Measurements from ENCODE around the gene SMC4. TPM values are rescaled to one million over a fixed set of nuclear protein-coding genes. Genes with fewer than 3 reads are reported as not detected.

SMC4 gene
- total RNA-seq, 1 donor from 2014 or later: 163 TPM

DNA sequence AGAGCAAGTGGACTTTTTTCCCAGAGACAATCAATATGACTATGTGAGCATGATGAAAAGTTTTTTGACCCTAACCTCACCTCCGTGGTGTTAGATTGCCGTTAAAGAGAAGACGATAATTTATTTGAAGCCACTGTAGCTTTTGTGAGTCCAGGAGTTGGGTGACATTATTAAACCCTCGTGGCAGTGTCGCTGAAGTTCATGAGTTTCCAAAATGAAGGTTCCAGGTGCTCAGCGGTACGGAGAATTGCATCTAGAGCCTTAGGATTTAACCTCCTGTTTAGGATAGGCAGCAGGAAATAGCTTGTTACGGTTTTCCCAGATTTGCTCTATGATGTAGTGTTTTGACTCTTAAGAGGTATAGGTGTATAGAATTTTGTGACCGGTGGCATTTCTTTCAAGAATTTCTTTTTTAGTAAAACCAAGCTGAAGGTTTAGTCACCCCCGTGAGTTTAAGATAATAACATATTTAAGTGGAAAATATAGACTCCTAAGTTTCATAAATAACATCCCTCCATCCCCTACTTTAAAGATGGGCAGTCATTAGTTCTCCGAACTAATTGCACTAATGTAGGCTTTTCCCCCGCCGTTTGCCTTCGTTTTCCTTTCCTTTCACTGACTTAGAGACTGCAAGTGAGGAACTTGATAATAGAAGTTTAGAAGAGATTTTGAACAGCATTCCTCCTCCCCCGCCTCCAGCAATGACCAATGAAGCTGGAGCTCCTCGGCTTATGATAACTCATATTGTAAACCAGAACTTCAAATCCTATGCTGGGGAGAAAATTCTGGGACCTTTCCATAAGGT, 2.0 kb downstream of the SMC4 start:
- DNase-seq (ENCODE audit: low spot score): no peak
- Mint-ChIP-seq H3K4me3 (peak overlapping the region; percentile 96), H3K9me3 (no peaks in the 10 kb centered on the region), H3K27me3 (ENCODE audit: insufficient read depth) (peaks cover 6% of the 10 kb centered on the region), H3K4me1 (ENCODE audit: low read depth) (peaks cover 77% of the 10 kb centered on the region), H3K27ac (peak overlapping the region; percentile 92), H3K36me3 (ENCODE audit: low read depth) (peaks cover 31% of the 10 kb centered on the region)
- intact Hi-C loops (cut with micrococcal nuclease): no loop called here

DNA sequence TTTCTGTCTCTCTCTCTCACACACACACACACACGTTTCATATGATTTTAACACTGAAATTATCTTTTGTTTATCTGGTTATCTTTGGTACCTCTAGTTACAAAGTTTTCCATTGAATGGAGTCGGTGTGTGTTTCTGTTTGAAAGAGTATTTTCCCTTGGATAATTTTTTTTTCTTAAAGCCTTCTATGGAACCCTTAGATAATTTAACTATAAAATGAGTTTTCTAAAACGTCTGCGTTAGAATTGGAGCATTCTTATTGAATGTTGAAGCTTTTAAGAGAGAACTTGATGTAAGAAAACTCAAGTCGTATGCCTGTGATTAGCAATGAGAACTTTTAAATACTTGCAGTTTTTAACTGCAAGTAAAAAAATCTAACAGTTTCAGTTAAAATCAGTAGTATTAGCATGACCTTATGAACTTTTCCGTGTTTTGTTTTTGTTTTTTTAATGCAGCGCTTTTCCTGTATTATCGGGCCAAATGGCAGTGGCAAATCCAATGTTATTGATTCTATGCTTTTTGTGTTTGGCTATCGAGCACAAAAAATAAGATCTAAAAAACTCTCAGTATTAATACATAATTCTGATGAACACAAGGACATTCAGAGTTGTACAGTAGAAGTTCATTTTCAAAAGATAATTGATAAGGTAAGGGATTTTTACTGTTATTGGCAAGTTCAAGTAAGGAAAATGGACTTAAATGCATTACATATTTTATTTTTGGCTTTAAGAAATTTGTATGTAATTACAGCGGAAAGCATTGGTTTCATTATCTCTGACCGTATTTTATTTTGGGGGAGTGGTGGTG, 3.0 kb downstream of the SMC4 start:
- intact Hi-C loops (cut with micrococcal nuclease): no loop called here
- Mint-ChIP-seq H3K27ac (peak overlapping the region; percentile 86), H3K9me3 (no peaks in the 10 kb centered on the region), H3K27me3 (ENCODE audit: insufficient read depth) (peaks cover 6% of the 10 kb centered on the region), H3K4me3 (peak overlapping the region; percentile 96), H3K36me3 (ENCODE audit: low read depth) (peaks cover 31% of the 10 kb centered on the region), H3K4me1 (ENCODE audit: low read depth) (peaks cover 73% of the 10 kb centered on the region)
- no peak for DNase-seq (ENCODE audit: low spot score)

DNA sequence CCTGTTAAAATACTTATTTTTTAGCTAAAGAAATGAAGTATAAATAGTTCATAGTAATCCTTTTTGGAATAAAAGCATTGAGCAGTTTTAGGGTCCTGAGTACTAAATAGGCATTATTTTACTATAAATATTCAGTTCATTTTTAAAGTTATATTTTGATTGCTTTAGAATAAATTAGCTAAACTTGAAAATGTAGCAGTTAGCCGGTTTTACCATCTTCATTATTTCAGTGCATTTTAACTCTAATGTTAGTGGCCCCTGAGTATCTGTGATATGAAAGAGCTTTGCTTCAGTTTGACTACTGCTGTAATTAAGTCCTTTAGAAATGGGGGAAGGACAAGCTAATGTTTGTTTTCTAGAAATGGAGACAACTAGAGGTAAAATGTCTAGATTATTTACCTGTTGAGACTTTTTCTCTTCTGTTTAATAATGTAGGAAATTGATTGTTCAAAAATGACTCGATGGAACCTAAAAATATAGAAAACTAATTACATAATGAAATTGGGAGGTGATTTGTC, 3.6 kb downstream of the SMC4 start:
- no peak for DNase-seq (ENCODE audit: low spot score)
- peak overlapping the region; percentile 86 for H3K27ac Mint-ChIP-seq
- H3K9me3 Mint-ChIP-seq: no peaks in the 10 kb centered on the region
- peaks cover 78% of the 10 kb centered on the region for H3K4me1 Mint-ChIP-seq (ENCODE audit: low read depth)
- intact Hi-C loops (cut with micrococcal nuclease): no loop called here
- H3K27me3 Mint-ChIP-seq (ENCODE audit: insufficient read depth): peaks cover 6% of the 10 kb centered on the region
- H3K4me3 Mint-ChIP-seq: peak overlapping the region; percentile 96
- peaks cover 32% of the 10 kb centered on the region for H3K36me3 Mint-ChIP-seq (ENCODE audit: low read depth)

DNA sequence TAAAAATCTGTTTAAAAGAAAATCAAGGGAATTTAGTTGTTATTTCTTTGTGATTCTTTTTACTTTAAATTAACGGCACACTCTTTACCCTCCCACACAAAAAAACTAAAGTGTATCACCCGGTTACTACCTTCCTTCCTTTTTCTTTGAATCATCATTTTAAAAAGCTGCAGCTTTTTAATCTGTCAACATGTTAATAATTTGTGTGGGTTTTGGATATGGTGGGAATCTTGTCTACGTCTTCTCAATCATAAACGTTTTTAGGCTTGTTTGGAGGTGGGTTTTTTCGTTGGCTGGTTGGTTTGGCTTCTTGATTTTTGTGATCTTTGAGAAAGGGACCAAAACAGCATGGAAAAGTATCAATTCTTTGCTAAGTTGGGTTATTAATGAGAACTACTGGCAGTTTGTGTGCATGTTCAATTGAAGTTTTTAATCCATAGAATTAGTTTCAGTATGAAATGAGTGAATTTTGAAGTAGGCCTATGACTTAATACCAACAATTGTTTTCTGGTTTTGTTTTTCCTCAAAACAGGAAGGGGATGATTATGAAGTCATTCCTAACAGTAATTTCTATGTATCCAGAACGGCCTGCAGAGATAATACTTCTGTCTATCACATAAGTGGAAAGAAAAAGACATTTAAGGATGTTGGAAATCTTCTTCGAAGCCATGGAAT, 4.5 kb downstream of the SMC4 start:
- peaks cover 36% of the 10 kb centered on the region for H3K36me3 Mint-ChIP-seq (ENCODE audit: low read depth)
- peak overlapping the region; percentile 82 for H3K27ac Mint-ChIP-seq

DNA sequence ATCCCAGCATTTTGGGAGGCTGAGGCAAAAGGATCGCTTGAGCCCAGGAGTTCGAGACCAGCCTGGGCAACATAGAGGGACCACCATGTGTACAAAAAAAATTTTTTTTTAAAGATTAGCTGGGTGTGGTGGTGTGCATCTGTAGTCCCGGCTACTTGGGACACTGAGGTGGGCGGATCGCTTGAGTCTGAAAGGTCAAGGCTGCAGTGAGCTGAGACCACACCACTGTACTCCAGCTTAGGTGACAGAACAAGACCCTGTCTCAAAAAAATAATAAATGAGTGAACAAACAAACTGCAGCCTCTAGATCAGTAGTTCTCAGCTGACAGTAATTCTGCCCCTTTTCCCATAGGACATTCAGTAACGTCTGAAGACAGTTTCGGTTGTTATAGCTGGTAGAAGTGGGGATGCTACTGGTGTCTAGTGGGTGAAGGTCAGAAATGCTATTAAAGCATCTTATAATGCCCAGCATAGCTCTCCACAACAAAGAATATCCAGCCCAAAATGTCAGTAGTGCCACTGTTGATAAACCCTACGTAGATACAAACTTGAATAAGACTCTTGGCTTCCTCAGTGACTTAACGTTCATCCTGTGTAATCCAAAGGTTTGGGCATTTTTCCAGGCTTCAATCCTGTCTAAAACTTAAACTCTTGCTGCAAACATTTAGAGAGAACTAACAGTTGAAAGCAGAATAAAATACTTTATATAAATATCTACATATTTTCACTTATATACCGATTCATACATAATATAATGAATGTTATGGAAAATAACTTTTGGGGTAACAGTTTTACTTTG, 10.6 kb downstream of the SMC4 start:
- no peak for DNase-seq (ENCODE audit: low spot score)
- H3K9me3 Mint-ChIP-seq: no peaks in the 10 kb centered on the region
- peaks cover 47% of the 10 kb centered on the region for H3K4me1 Mint-ChIP-seq (ENCODE audit: low read depth)
- intact Hi-C loops (cut with micrococcal nuclease): no loop called here
- H3K36me3 Mint-ChIP-seq (ENCODE audit: low read depth): peaks cover 25% of the 10 kb centered on the region
- H3K27me3 Mint-ChIP-seq (ENCODE audit: insufficient read depth): no peaks in the 10 kb centered on the region
- peak overlapping the region; percentile 55 for H3K27ac Mint-ChIP-seq
- no peak overlapping the region for H3K4me3 Mint-ChIP-seq

More for the DNA sequence above, 4.5 kb downstream of the SMC4 start:
- Mint-ChIP-seq H3K4me3 (peak overlapping the region; percentile 96), H3K27me3 (ENCODE audit: insufficient read depth) (peaks cover 5% of the 10 kb centered on the region), H3K9me3 (no peaks in the 10 kb centered on the region), H3K4me1 (ENCODE audit: low read depth) (peaks cover 76% of the 10 kb centered on the region)
- intact Hi-C loops (cut with micrococcal nuclease): no loop called here
- DNase-seq (ENCODE audit: low spot score): no peak

DNA sequence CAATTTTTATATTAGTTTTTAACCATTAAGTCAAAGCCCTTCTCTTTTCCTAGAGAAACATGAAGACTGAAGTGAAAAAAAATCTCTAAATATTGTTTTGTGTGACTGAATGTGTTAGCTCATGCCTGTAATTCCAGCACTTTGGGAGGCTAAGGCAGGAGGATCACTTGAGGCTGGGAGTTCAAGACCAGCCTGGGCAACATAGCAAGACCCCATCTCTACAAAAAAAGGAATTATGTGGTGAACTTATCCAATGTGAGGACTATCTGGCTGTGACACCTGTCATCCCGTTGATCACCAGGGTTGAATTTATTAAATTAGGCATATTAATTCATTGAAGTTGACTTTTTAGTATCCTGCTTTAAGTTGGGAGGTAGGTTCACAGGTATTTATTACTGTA, 13.0 kb downstream of the SMC4 start:
- Mint-ChIP-seq H3K4me1 (ENCODE audit: low read depth) (peaks cover 51% of the 10 kb centered on the region), H3K36me3 (ENCODE audit: low read depth) (peaks cover 42% of the 10 kb centered on the region), H3K27me3 (ENCODE audit: insufficient read depth) (no peaks in the 10 kb centered on the region), H3K9me3 (no peaks in the 10 kb centered on the region), H3K4me3 (no peak overlapping the region), H3K27ac (no peak overlapping the region)
- no peak for DNase-seq (ENCODE audit: low spot score)
- intact Hi-C loops (cut with micrococcal nuclease): no loop called here

DNA sequence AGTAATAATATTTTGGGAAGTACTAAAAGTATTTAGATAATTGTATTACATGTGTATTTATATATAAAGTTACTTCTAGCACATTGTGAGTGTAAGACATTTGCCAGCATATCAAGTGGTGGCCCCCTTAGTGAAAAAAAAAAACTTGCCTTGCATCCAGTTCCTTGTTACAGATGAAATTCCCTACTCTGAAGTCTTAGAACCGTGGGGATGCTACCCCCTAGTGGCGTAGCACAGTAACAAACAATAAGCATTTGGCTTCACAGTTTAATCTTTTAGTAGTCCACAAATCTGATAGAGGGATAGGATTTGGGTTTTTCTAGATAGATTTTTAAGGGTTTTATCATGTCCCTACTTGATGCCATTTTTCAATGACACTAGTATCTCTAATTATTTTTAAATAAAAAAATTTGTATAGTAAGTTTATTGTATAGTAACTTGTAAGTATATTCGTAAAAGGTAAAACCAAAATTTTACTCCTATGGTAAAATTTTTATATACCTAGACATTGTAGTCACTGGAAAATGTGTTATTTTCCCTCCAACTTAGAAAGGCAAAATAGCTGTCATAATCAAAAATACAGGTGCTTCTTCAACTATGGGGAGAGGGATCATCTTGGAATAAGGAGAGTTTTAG, 14.3 kb downstream of the SMC4 start:
- Mint-ChIP-seq H3K27ac (no peak overlapping the region), H3K27me3 (ENCODE audit: insufficient read depth) (no peaks in the 10 kb centered on the region), H3K4me1 (ENCODE audit: low read depth) (peaks cover 49% of the 10 kb centered on the region), H3K9me3 (no peaks in the 10 kb centered on the region), H3K4me3 (no peak overlapping the region), H3K36me3 (ENCODE audit: low read depth) (peaks cover 47% of the 10 kb centered on the region)
- peak; percentile 58 for DNase-seq (ENCODE audit: low spot score)
- intact Hi-C loops (cut with micrococcal nuclease): loop anchor here (1.0 kb wide), 5 partner anchors 14 to 529 kb away; partner anchors contain the start of genes IFT80, IL12A and SMC4

DNA sequence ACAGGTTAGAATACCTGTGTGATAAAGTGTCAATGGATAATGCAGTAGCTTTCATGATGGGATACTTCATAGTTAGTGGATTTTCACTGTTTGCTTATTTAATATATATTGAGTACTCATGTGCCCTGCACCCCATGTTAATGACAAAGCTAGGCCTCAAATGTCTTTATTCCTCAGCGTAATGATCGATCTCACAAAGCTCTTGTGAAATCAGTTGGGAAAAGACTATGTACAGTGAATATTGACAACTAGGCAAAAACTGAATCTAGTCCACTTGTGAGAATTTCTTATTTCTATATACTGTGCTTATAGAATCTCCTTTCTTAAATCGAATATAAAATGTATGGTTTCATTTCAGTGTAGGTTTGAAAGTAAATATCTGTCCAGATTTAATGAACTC, 17.9 kb downstream of the SMC4 start:
- Mint-ChIP-seq H3K4me3 (no peak overlapping the region), H3K36me3 (ENCODE audit: low read depth) (peaks cover 49% of the 10 kb centered on the region), H3K9me3 (no peaks in the 10 kb centered on the region), H3K27ac (no peak overlapping the region), H3K27me3 (ENCODE audit: insufficient read depth) (no peaks in the 10 kb centered on the region), H3K4me1 (ENCODE audit: low read depth) (peaks cover 54% of the 10 kb centered on the region)
- DNase-seq (ENCODE audit: low spot score): no peak
- intact Hi-C loops (cut with micrococcal nuclease): no loop called here

DNA sequence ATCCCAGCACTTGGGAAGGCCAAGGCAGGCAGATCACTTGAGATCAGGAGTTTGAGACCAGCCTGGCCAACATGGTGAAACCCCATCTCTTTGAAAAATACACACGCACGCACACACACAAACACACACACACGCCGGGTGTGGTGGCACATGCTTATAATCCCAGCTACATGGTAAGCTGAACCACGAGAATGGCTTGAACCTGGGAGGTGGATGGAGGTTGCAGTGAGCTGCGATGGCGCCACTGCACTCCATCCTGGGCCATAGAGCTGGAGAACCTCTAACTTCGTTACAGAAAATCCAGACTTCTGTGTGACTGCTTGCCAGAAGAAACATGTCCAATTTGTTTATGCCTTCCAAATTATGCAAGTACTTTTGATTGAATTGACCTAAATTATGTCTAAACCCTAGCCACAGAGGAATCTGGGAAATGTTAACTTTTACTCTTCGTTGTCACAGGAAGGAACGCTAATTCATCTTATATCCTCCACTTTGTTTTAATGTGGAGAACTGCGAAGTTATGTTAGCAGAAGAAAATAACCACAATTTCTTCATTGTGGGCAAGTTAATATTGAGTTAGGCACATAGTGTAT, 28.5 kb downstream of the SMC4 start:
- H3K9me3 Mint-ChIP-seq: no peaks in the 10 kb centered on the region
- intact Hi-C loops (cut with micrococcal nuclease): no loop called here
- peaks cover 52% of the 10 kb centered on the region for H3K36me3 Mint-ChIP-seq (ENCODE audit: low read depth)
- H3K27me3 Mint-ChIP-seq (ENCODE audit: insufficient read depth): no peaks in the 10 kb centered on the region
- H3K27ac Mint-ChIP-seq: no peak overlapping the region
- no peak for DNase-seq (ENCODE audit: low spot score)
- peaks cover 4% of the 10 kb centered on the region for H3K4me1 Mint-ChIP-seq (ENCODE audit: low read depth)
- no peak overlapping the region for H3K4me3 Mint-ChIP-seq

DNA sequence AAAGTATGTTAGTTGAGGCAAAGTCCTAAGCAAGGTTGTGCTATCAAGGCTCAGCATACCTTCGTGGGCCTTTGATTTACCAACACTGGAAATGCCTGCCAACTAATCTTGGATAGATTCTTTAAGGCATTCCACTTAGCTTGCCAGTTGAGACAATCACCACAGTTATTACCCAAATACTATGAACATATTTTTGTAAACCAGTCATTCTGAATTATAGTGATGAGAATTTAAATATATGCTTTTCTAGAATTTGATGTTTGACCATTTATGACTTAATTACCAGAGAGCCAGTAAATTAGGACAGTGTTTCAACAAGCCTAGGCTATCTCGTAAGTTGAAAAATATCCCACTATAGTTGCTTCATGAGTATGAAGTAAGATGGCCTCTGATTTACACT, 34.6 kb downstream of the SMC4 start:
- Mint-ChIP-seq H3K9me3 (no peaks in the 10 kb centered on the region), H3K36me3 (ENCODE audit: low read depth) (peaks cover 57% of the 10 kb centered on the region), H3K4me1 (ENCODE audit: low read depth) (peaks cover 29% of the 10 kb centered on the region), H3K27ac (no peak overlapping the region), H3K27me3 (ENCODE audit: insufficient read depth) (no peaks in the 10 kb centered on the region), H3K4me3 (no peak overlapping the region)
- intact Hi-C loops (cut with micrococcal nuclease): no loop called here
- no peak for DNase-seq (ENCODE audit: low spot score)

DNA sequence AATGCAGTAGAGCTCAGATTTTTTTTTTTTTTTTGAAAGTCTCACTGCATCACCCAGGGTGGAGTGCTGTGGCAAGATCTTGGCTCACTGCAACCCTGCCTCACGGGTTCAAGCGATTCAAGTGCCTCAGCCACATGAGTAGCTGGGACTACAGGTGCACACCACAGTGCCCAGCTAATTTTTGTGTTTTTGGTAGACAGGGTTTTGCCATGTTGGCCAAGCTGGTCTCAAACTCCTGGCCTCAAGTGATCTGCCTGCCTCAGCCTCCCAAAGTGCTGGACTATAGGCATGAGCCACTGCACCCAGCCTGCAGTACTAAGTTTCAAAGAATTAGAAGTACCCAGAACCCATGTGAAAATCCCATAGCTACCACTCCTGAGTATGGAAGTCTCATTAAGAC, 35.6 kb downstream of the SMC4 start:
- DNase-seq (ENCODE audit: low spot score): no peak
- Mint-ChIP-seq H3K4me3 (no peak overlapping the region), H3K36me3 (ENCODE audit: low read depth) (peaks cover 63% of the 10 kb centered on the region), H3K27ac (no peak overlapping the region), H3K27me3 (ENCODE audit: insufficient read depth) (no peaks in the 10 kb centered on the region), H3K4me1 (ENCODE audit: low read depth) (peaks cover 37% of the 10 kb centered on the region), H3K9me3 (no peaks in the 10 kb centered on the region)
- intact Hi-C loops (cut with micrococcal nuclease): no loop called here
